ENCODE results near the gene ANKRD12.

DNA sequence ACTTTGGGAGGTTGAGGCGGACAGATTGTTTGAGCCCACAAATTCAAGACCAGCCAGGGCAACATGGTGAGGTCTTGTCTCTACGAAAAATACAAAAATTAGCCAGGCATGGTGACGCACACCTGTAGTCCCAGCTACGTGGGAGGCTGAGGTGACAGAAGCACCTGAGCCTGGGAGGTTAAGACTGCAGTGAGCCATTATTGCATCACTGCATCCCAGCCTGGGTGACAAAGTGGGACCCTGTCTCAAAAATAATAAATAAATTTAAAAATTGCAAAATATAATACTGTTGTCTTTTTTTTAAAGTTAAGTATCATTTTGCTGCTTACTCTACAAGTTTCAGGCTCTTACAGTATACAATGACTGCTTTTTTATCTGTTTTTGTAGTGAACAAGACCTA lies 4.0 kb upstream of the ANKRD12 start:
- TF ChIP-seq, protein P1, sequence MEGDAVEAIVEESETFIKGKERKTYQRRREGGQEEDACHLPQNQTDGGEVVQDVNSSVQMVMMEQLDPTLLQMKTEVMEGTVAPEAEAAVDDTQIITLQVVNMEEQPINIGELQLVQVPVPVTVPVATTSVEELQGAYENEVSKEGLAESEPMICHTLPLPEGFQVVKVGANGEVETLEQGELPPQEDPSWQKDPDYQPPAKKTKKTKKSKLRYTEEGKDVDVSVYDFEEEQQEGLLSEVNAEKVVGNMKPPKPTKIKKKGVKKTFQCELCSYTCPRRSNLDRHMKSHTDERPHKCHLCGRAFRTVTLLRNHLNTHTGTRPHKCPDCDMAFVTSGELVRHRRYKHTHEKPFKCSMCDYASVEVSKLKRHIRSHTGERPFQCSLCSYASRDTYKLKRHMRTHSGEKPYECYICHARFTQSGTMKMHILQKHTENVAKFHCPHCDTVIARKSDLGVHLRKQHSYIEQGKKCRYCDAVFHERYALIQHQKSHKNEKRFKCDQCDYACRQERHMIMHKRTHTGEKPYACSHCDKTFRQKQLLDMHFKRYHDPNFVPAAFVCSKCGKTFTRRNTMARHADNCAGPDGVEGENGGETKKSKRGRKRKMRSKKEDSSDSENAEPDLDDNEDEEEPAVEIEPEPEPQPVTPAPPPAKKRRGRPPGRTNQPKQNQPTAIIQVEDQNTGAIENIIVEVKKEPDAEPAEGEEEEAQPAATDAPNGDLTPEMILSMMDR (IDR thresholded peaks at IDR 0.05) = no peak
- TF ChIP-seq POLR2A (IDR thresholded peaks at IDR 0.05) = no peak

Data from esophagus squamous epithelium (tissue), 4 donors.